ENCODE results near the gene RBM33.

The RBM33 gene

GRCh38 chr7:155699180-155699579 lies 54.7 kb downstream of the RBM33 start:
- DNase-seq = no peak

GRCh38 chr7:155700847-155701246 lies 56.4 kb downstream of the RBM33 start:
- no peak for DNase-seq

- DNase-seq = no peak
Measured at GRCh38 chr7:155701972-155702544, 57.6 kb downstream of the RBM33 start.

GRCh38 chr7:155702616-155703015 lies 58.2 kb downstream of the RBM33 start:
- DNase-seq = no peak

- no peak for DNase-seq
Measured at GRCh38 chr7:155705623-155706360, 61.3 kb downstream of the RBM33 start.

- no peak for DNase-seq
Measured at GRCh38 chr7:155706376-155706775, 61.9 kb downstream of the RBM33 start.

GRCh38 chr7:155709453-155709852 lies 65.0 kb downstream of the RBM33 start:
- DNase-seq = no peak

- no peak for DNase-seq
Measured at GRCh38 chr7:155710031-155710430, 65.6 kb downstream of the RBM33 start.

GRCh38 chr7:155710530-155710929 lies 66.1 kb downstream of the RBM33 start:
- no peak for DNase-seq

- DNase-seq = no peak
Measured at GRCh38 chr7:155711081-155711480, 66.6 kb downstream of the RBM33 start.

- no peak for DNase-seq
Measured at GRCh38 chr7:155713384-155713783, 68.9 kb downstream of the RBM33 start.

- DNase-seq = no peak
Measured at GRCh38 chr7:155714702-155715101, 70.2 kb downstream of the RBM33 start.

- no peak for DNase-seq
Measured at GRCh38 chr7:155715111-155715805, 70.8 kb downstream of the RBM33 start.

- DNase-seq = no peak
Measured at GRCh38 chr7:155717010-155717744, 72.7 kb downstream of the RBM33 start.

- no peak for DNase-seq
Measured at GRCh38 chr7:155721056-155721455, 76.6 kb downstream of the RBM33 start.

GRCh38 chr7:155722118-155722517 lies 77.7 kb downstream of the RBM33 start:
- DNase-seq = no peak

- no peak for DNase-seq
Measured at GRCh38 chr7:155722936-155723335, 78.5 kb downstream of the RBM33 start.

- no peak for DNase-seq
Measured at GRCh38 chr7:155724327-155725005, 80.0 kb downstream of the RBM33 start.

GRCh38 chr7:155725006-155725355 lies 80.5 kb downstream of the RBM33 start:
- no peak for DNase-seq

- DNase-seq = no peak
Measured at GRCh38 chr7:155727616-155728015, 83.2 kb downstream of the RBM33 start.

- no peak for DNase-seq
Measured at GRCh38 chr7:155728116-155728515, 83.7 kb downstream of the RBM33 start.

GRCh38 chr7:155729847-155730246 lies 85.4 kb downstream of the RBM33 start:
- peak; percentile 43 for DNase-seq

GRCh38 chr7:155731380-155731779 lies 86.9 kb downstream of the RBM33 start:
- no peak for DNase-seq
